GM18517 (cell line): ENCODE results near the gene UGT1A8.
"Not testable (repeated sequence)": the region's sequence is repeated elsewhere in the genome, so short reads cannot be mapped to it uniquely, and the experiment has no call there.

Experiments used
- ATAC-seq: cut with Tn5 transposase; IDR thresholded peaks from one replicate; pipeline ENCODE4 v1.9.1; 2021; ENCODE audit warnings: mild to moderate bottlenecking, moderate library complexity; ENCODE audit not compliant: unreplicated experiment

UGT1A8 gene

DNA sequence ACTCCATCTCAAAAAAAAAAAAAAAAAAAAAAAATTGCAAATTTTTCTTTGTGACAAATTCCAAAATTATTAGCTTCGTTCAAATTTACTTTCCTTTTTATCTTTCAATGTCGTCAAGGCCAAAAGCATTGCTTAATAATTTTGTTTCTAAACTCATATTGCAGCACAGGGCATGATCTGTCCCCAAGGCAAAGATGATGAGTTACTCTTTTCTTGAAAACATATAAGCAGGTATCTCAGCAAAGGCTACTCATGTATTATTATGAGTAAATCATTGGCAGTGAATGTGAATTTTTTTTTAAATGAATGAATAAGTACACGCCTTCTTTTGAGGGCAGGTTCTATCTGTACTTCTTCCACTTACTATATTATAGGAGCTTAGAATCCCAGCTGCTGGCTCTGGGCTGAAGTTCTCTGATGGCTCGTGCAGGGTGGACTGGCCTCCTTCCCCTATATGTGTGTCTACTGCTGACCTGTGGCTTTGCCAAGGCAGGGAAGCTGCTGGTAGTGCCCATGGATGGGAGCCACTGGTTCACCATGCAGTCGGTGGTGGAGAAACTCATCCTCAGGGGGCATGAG lies 64.2 kb downstream of the UGT1A8 start, which contains the start of gene UGT1A7:
TSS of gene UGT1A7 (plus strand) at position 381 of the 579 bp plus-strand sequence. CDS start at position 418, 37 bp downstream.
- ATAC-seq: no peak

GRCh38 chr2:233684640-233685039 lies 67.2 kb downstream of the UGT1A8 start:
- ATAC-seq: no peak

DNA sequence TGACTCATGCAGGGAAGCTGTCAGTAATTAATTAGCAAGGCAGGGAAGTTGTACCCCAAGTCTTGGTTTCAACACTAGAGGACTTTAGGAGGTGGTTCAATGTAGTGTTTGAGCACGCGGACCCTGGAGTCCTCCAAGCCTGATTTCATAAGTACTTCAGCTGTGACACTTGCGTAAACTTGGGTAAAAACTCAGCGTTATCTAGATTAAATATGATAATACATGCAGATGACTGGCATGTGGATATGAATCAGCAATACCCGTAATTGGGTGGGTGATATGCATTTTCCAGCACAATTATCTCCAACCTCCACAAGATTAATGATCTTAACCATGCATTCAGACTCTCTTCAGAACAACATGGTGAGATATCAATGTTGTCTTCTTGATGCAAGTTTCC lies 69.5 kb downstream of the UGT1A8 start:
- ATAC-seq: no peak

GRCh38 chr2:233688341-233688740 lies 70.9 kb downstream of the UGT1A8 start:
- ATAC-seq: no peak

DNA sequence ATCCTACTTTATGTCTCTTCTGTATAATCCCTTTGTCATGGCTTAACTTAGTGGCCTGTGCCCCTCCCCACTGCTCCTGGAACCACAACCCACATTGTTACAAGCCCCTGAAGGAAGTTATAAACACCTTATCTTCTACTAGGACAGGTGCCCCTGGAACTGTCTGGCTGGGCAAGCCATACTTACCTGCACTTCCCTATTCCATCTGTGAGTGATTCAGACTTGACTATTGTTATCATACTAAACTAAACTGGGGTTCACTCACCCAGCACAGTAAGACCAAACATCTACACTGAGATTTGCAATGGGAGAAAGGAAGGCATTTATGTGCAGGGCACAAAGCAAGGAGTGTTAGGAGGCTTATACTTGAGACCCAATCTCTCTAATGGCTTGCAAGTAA lies 71.6 kb downstream of the UGT1A8 start:
- no peak for ATAC-seq

GRCh38 chr2:233689501-233689900 lies 72.1 kb downstream of the UGT1A8 start:
- ATAC-seq: no peak

DNA sequence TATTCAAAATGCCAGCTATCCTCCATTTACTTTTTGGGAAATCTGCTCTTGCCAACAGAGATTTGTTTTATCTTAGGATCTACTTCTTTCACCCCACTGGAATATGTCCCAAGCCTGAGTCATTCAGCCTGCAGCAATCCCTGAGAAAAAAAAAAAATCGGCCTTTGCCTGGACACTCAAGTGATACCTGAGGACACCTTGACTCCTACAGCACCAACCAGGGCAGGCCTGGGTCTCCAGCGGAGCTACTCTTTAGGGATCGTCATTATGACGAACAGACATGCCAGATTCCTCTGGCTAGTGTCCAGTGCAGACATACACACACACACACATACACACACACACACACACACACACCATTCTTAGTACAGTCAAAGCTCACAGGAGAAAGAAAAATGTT lies 73.0 kb downstream of the UGT1A8 start:
- no peak for ATAC-seq

GRCh38 chr2:233691443-233692433 lies 74.3 kb downstream of the UGT1A8 start:
- ATAC-seq: no peak

- ATAC-seq: no peak
These were observed 75.2 kb downstream of the UGT1A8 start, which contains the start of gene UGT1A6 for GRCh38 chr2:233692648-233693047. Gene UGT1A6 (plus strand): TSS chr2:233692890. CDS start chr2:233693005, 115 bp downstream.

DNA sequence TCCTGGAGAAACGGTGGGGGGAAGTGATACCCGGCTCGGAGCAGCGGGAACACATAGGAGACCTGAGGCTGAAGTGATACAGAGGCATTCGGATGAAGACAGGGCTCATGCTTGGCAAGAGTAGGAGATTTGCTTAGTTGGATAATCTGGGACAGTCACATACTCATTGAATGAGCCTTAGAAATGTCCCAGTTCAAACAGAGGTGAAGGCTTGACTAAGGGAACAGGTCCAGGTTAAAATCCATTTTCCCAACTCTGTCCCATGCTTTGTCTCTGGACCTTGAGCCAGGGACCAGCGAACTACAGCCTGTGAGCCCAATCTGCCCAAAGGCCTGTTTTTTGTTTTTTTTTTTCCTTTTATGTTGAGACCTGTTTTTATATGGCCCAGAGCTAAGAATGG lies 76.5 kb downstream of the UGT1A8 start:
- no peak for ATAC-seq

DNA sequence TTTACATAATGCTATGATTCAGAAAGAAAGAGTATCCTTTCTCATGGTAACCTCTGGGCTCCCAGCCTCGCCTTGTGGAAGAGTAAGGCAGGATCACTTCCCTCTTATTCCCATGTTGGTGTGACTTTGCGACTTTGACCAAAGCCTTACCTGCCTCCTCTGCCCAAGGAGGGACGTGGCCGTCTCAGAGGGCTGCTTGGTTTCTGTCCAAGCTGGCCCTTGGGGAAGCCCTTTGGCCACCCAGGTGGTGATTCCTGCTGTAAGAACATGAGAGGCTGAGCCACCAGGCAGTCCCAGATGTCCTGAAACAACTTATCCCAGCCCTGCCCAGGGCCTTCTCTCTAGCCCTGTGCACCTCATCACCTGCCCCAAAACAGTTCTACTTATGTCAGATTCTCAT lies 81.3 kb downstream of the UGT1A8 start:
- no peak for ATAC-seq

DNA sequence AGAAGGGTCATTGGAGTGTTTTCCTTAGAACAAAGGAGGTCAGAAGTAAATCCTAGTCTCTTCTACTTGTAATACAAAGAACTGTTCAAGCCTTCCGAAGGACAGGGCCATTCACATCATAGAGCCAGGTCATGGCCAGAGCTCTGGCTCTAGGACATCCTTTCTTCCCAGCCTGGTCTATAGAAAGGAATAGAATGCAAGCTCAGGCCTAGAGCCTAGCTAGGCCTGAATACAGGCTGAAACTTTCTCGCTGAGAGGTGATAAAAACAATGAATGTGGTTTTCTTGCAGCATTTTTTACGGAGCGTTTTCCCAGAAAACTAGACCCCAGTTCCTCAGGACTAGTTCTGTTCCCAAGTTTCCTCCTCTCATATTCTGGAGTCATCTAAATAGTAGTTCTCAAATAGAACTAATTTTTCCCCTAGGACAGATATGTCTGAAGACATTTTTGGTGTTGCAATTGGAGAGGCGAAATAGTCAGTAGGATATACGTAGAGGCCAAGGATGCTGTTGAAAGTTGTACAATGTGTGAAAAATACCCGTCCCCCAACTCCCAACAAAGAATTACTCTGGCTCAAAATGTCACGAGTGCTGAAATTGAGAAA lies 82.1 kb downstream of the UGT1A8 start:
- ATAC-seq: no peak

- ATAC-seq: no peak
These were observed 82.7 kb downstream of the UGT1A8 start for GRCh38 chr2:233700028-233700635.

- ATAC-seq: not testable (repeated sequence)
These were observed 83.4 kb downstream of the UGT1A8 start for GRCh38 chr2:233700842-233701241.

DNA sequence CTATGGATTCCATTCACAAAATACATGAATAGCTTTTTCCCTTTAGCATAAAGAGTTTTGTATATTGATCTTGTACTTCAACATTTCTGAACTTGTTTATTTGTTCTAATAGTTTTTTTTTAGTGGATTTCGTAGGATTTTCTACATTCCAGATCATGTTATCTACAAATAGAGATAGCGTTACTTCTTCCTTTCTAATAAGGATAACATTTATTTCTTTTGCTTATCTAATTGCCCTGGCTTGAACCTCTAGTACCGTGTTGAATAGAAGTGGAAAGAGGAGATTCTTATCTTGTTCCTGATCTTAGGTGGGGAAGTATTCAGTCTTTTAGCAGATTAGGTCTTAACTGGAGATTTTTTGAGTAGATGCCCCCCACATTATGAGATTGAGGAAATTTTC lies 84.8 kb downstream of the UGT1A8 start:
- no peak for ATAC-seq

DNA sequence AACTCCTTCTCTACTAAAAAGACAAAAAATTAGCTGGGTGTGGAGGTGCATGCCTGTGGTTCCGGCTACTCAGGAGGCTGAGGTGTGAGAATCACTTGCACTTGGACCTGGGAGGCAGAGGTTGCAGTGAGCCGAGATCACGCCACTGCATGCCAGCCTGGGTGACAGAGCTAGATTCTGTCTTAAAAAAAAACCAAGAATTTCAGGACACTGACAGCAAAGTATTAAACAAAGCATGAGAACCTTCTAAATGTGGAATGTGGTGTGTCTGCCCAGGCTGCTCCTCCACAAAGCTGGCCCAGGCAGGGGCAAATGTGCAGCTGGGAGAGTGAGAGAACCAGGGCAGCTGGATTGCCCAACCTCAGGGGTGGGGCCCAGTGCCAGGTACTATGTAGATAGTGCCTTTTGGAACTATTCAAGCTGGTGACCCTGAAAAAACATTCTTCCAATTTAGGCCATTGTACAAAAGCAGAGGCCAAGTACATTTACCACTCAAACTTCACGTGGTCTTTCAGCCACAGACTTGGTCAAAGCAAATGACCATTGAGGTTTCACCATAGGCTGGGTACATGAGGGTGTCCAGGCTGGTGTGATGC lies 88.6 kb downstream of the UGT1A8 start:
- no peak for ATAC-seq

DNA sequence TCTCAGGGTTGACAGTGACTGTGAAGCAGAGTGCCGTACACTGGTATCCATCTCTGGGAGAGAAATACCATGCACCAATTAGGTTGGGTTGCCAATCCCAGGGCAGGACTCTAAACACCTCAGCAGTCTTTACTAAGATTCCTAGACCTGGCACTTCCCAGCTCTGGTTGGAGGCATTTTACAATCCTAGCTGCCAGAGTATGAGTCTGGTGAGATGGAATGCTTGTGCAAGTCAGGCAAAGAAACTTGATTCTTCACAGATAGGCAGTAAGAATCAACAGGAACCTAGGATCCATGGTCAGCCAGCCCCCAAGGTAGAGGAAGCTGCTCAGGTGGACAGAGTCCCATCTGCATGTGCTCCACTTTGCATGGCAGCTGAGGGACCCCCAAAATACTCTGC lies 89.3 kb downstream of the UGT1A8 start:
- no peak for ATAC-seq

GRCh38 chr2:233707940-233708644 lies 90.7 kb downstream of the UGT1A8 start:
- no peak for ATAC-seq

DNA sequence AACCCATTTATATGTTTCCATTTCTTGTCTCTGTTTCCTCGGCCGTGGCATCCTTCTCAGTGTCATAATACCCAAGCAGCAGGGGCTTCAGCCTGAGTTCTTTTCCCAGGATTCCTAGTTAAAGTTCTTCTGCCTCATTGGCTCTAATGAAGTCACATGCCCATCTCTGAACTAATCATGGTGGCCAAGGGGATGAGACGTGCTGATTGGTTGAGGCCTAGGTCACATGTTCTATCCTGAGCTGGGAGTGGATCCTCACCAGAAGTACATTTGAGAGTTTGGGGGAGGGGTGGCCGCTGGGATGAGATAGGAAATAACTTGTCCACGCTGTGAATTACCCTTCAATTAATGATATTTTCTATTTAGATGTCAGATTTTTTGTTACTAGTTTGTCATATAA lies 91.5 kb downstream of the UGT1A8 start:
- no peak for ATAC-seq

DNA sequence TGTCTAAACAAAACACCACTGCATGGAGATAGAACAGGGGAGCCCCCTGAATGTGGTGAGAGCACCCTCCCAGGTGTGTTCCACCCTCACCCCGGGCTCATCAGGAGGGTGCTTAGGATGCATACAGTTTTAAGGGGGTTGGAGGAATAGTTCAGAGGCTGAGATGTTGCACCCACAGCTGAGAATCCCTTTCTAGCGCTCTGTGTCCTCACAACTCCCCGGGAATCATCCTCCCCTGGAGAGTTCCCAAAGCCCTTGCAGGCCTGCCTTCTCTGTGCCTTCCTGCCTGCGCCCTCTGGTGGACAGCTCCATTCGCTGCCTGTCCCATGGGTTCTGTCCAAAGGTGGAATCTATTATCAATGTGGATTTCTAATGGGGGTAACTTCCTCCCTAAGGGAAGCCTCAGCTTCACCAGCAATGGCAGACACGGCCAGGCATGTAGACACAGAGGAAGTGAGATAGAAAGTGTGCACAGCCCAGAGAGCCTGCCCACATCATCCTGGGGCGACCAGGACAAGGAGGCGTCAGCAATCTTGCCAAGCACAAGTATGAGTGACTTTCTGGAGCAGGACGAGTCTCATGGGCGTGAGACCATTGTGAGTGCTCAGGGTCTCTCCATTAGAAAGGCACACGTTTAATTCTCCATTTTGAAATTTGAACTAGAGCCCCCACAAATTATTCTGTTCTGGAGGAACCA lies 94.0 kb downstream of the UGT1A8 start:
- no peak for ATAC-seq
